ENCODE results near the gene CAPN13.

CAPN13 gene

GRCh38 chr2:30764021-30764800 is 43.0 kb downstream of the CAPN13 start:
- DNase-seq (ENCODE audit: low read depth) = no peak

- no peak for DNase-seq (ENCODE audit: low read depth)
These were observed 44.0 kb downstream of the CAPN13 start for GRCh38 chr2:30763151-30763660.

GRCh38 chr2:30761226-30761625 is 46.0 kb downstream of the CAPN13 start:
- no peak for DNase-seq (ENCODE audit: low read depth)

GRCh38 chr2:30759481-30759880 is 47.8 kb downstream of the CAPN13 start:
- DNase-seq (ENCODE audit: low read depth) = no peak

GRCh38 chr2:30758191-30758651 is 49.0 kb downstream of the CAPN13 start:
- no peak for DNase-seq (ENCODE audit: low read depth)

- no peak for DNase-seq (ENCODE audit: low read depth)
These were observed 49.5 kb downstream of the CAPN13 start for GRCh38 chr2:30757749-30758148.

- DNase-seq (ENCODE audit: low read depth) = no peak
These were observed 50.3 kb downstream of the CAPN13 start for GRCh38 chr2:30756971-30757370.

GRCh38 chr2:30756051-30756719 is 51.1 kb downstream of the CAPN13 start:
- DNase-seq (ENCODE audit: low read depth) = no peak

GRCh38 chr2:30753630-30754029 is 53.6 kb downstream of the CAPN13 start:
- no peak for DNase-seq (ENCODE audit: low read depth)

GRCh38 chr2:30752811-30753210 is 54.4 kb downstream of the CAPN13 start:
- no peak for DNase-seq (ENCODE audit: low read depth)

- no peak for DNase-seq (ENCODE audit: low read depth)
These were observed 60.0 kb downstream of the CAPN13 start for GRCh38 chr2:30747206-30747605.

- DNase-seq (ENCODE audit: low read depth) = no peak
These were observed 62.4 kb downstream of the CAPN13 start for GRCh38 chr2:30744823-30745222.

GRCh38 chr2:30741576-30741975 is 65.7 kb downstream of the CAPN13 start:
- no peak for DNase-seq (ENCODE audit: low read depth)

GRCh38 chr2:30738141-30738911 is 68.9 kb downstream of the CAPN13 start:
- DNase-seq (ENCODE audit: low read depth) = no peak

GRCh38 chr2:30737326-30737610 is 70.0 kb downstream of the CAPN13 start:
- DNase-seq (ENCODE audit: low read depth) = no peak

GRCh38 chr2:30736461-30737325 is 70.6 kb downstream of the CAPN13 start:
- no peak for DNase-seq (ENCODE audit: low read depth)

- DNase-seq (ENCODE audit: low read depth) = no peak
These were observed 73.2 kb downstream of the CAPN13 start for GRCh38 chr2:30733876-30734520.

GRCh38 chr2:30732876-30733275 is 74.4 kb downstream of the CAPN13 start:
- DNase-seq (ENCODE audit: low read depth) = no peak

GRCh38 chr2:30732376-30732775 is 74.9 kb downstream of the CAPN13 start:
- no peak for DNase-seq (ENCODE audit: low read depth)

GRCh38 chr2:30731706-30732105 is 75.5 kb downstream of the CAPN13 start:
- DNase-seq (ENCODE audit: low read depth) = no peak
